HG02610 (cell line): ENCODE data around the gene C7orf57.
A peak's percentile ranks its signal among the peaks of the same experiment; 100 is the strongest.

ENCODE experiments used
- ATAC-seq: cut with Tn5 transposase; IDR thresholded peaks from one replicate; pipeline ENCODE4 v1.9.1; 2021; ENCODE audit warnings: mild to moderate bottlenecking, moderate library complexity; ENCODE audit not compliant: unreplicated experiment

Gene C7orf57

DNA sequence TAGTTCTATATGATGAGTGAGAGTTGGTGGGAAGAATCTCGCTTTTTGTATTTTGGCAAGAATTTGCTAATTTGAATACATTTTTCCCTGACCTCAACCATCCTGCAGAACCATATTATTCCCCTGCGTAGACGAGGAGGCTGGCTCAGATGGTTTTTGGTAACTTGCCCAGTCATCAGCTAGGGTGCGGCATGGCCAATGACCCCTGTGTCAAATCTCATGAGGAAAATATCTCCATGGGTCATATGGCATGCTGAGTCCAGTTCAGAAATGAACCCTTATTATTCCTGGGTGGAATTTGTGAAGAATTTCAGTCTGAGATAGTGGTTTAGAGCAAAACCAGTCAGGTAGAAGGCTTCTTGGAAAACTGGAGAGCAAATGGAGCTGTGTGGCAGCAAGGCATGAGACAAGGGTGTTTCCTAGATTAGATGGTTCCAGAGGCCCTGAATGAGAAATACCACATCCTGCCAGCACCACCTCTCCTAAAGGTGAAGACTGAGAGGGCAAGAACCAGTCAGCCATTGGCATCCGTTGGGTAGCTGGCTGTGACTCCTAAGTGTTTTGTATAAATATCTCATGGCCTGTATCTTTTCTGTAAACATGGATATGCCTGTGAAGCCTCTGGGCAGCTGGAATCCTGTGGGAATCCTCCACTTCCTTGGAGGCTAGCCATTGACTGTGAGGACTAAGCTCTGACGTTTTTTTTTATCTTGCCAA is 47.9 kb downstream of the C7orf57 start:
- ATAC-seq: no peak

DNA sequence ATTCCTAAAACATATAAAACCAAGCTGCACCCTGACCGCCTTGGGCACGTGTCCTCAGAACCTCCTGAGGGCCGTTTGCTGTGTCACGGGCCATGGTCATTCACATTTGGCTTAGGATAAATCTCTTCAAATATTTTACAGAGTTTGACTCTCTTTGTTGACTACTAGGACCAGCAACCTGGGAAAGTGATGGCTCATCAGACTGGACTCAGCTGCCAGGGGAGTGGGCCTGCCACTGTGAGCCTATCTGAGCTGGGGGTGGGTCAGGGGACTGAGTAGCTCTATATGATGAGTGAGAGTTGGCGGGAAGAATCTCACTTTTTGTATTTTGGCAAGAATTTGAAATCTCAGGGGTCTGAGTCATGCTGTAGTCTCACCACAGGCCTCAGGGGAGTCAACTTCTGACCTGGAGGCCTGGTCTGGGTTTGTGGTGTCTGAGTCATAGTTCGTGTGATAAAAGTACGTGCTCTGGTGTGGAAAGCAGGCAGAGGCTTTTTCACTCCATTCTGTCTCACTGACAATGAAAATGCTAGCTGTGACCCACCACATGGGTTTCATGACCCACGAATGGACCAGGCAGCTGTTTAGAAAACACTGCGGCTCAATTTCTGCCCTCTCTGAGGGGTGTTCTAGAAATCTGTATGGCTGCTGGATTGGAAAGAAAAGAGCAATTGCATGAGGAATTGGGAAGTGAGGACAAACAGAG is 49.5 kb downstream of the C7orf57 start:
- peak; percentile 64 for ATAC-seq

DNA sequence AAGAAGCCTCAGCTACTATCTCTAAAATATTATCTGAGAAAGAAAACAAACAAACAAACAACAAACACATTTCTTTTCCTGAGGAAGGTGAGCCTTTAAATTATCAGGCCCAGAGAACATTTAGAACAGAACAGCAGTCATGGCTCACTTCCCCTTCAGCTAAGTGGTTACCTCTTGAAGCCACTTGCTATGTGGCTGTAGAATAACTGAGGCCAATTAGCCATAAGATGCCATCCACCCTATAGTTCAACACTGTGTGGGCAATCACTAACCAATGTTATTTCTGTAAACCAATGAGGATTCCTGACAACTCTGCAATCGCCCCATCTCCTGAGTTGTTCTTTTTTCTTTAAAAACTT is 50.1 kb downstream of the C7orf57 start:
- ATAC-seq: no peak

DNA sequence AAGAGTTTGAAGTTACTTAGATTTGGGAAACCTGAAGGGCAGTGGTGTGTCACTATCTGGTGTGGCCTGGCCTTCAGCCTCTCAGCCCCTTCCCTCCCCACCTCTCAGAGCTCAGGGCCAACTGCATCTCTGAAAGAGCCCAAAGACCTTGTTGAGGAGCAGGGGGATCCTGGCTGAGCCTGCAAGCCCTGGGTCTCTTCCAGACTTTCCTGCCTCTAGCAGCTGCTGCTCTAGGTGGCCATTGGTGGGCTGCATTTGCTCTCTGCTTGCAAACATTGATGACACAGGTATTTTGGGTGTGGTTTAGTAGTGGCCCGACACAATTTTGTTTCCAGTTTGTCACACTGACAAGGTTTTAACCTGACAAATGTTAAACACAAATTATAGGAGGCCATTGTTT is 50.6 kb downstream of the C7orf57 start:
- no peak for ATAC-seq

DNA sequence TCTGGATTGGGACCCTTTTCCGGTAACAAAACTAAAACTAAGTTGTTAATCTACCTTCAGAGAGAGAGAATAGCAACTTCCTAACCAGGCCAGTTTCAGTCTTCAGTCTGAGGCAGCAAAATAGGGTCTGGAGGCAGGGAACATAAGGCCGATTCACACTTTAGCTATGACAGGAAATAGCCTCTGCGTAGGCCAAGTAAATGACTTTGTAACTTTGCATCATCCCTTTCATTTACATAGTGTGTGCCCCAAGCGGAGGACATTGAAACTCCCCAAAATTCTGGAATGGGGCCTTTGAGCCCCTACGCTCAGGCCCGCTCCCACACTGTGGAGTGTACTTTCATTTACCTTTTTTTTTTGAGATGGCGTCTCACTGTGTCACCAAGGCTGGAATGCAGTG is 52.0 kb downstream of the C7orf57 start:
- ATAC-seq: peak; percentile 21

DNA sequence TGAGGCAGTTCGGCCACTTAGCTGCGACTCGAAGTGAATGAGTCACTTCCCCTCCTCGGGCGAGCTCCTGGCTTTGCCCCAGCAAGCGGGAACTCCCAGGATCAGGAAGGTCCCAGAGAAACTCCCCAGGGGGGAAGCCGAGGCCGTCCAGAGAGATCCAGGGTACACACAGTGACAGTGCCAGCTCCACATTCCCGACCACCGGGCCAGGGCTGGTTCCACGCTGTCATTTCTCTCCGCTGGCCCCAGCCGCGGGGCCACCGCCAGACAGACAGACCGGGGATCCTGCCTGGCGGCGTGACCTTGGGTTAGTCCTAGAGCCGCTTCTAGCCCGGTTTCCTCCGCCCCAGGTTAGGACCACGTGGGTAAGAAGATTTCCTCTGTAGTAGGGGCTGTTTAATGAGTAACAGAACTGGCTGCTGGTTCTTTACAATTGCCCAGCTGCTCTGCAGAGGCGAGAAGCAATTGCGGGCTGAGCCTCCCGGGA is 53.3 kb downstream of the C7orf57 start:
- peak; percentile 55 for ATAC-seq

DNA sequence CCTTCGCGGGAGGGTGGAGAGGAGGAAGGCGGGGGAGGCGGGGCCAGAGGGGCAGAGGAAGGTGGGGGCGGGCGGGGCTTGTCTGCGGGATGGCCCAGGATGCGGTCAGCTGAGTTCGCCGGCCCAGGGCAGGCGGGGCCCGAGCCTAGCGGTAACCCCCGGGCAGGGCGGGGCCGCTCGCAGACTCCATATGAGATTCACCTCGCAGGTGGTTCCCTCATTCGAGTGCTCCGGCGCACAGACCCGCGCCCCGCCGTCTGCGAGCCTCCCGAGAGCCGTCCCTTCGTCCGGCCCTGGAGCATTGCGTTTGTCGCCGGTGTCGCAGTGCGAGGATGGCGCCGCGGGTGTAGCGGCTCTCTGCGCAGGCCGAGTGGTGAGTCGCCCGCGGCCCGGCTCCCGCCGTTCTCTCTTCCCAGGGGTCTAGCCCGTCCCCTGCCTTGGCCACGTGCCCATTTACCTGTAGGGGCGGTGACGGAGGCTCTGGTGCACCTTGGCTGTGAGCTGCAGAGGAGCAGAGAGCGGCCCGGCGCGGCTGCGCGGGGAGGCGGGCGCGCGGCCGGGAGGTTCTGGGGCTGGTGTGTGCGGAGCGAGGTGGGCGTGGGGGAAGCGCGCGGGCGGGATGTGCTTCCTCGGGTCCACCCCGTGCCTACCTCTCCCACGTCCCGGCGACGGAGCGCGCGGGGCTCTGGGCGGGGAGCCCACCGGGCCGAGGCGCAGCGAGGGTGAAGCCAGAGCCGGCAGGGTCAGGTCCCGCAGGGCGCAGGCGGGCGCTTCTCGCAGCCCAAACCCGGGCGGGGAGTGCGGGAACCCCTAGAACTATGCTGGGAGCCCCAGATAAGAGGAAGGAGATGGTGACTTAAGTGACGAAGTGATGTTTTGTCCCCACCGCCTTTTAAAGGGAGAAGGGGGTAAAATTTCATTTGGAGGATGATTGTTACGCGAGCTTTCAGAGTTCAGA is 54.0 kb downstream of the C7orf57 start, which contains the start of gene UPP1:
UPP1 (plus strand) TSS at position 220 of the 958 bp plus-strand sequence. CDS start 5,519 bp downstream, outside the sequence.
- ATAC-seq: peak; percentile 55

DNA sequence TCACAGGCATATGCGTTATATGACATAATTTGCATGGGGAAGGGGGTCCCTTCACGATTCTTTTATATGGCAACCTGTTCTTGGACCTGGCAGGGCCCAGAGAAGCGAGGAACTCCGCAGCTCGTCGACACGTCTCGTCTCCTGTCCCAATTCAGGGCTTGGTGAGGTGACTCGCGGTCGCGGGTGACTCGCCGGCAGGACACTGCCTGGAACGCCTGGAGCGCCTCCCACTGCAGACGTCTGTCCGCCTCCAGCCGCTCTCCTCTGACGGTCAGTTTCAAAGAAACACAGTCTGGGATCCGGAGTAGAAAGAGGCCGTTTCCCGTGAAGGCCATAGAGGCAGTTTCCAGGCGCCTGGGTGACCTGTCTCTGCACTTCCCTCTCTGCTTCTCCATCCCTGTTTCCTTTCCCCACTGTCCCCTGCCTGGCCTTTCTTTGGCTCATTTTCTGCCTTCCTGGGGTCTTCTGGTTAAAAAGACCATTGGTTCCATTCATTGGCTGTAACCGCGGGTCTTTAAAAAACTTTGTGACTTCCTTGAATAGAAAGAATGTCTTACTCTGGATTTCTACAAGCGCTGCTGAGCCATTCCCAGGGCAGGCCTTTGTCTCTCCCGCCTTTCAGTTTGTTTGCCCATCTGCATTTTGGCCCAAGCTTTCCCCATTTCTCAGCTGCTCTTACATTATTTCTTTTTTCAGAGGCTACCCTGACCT is 54.9 kb downstream of the C7orf57 start:
- no peak for ATAC-seq

DNA sequence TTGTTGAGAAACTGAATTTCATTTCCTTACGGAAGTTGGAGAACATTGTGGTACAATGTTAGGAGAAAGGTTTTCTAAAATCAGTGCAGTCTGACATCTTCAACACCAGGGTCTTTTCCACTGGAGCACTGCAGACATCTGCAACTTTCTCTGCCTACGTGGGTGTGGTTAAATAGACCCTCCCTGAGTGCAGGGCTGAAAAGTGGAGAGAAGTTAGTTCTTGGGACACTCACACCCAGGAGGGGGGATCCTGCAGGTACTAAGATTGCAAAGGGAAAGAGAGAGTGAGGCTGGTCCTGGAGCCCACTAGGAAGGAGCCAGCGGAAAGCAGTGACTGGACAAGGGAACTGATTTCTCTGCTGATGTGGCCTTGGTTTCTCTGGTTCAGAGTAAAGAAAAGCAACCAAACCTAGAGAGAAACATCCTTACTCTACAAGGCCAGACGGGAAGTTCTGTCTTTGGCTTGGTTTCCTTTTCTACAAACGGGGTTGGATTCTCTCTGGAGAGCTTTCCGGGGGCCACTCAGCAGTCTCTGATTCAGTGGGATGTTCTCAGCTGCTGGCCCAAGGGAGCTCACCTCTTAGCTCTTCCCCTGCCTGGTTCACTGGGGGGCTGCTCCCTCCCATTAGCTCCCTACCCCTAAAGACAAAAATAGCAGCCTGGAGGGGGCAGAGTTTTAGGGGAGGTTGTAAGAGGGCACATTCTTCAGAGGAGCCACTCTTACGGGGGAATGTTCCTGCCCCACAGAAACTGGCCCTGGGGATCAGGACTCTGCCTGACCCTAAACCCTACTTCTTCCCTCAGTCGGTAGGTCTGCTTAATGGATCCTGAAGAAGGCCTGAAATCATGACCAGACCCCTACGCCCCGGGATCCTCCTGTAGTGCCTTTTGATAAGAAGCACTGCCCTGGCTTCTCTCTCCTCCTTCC is 56.4 kb downstream of the C7orf57 start:
- ATAC-seq: no peak

DNA sequence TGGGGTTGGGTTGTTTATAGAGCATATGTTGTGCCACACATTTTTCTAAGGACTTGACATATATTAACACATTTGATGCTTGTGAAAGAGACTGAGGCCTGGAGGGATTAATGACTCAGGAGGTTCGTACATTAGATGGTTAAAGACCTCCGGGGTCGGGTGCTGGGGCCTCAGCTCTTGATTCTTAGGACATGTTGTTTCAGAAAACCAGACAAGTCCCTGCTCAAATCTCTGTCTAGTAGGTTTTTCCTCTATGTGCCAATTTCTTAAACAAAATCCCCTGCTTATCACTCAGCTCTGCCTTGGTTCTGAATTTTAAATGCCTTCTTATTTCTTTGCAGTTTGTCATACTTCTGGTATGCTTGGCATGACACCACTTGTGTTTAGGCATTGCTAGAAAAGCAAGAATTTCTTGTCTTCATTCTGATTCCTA is 59.5 kb downstream of the C7orf57 start:
- no peak for ATAC-seq

DNA sequence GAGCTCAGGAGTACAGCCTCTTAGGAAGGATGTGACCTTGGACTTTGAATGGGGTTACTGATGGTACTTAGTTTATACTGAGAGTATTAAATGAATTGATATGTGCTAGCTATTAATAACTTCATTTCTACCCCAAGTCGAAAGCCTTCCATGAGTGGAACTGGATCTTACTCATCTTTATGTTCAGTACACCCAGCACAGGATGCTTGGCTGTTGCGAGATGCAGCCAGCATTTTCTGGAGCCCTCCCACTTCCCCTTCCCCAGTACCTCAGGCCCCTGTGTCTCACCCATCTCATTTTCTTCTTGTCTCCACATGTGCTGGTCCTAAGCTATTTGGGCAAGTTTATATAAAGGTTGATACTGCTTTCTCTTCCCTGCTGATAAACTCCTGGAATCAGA is 60.9 kb downstream of the C7orf57 start:
- ATAC-seq: no peak

DNA sequence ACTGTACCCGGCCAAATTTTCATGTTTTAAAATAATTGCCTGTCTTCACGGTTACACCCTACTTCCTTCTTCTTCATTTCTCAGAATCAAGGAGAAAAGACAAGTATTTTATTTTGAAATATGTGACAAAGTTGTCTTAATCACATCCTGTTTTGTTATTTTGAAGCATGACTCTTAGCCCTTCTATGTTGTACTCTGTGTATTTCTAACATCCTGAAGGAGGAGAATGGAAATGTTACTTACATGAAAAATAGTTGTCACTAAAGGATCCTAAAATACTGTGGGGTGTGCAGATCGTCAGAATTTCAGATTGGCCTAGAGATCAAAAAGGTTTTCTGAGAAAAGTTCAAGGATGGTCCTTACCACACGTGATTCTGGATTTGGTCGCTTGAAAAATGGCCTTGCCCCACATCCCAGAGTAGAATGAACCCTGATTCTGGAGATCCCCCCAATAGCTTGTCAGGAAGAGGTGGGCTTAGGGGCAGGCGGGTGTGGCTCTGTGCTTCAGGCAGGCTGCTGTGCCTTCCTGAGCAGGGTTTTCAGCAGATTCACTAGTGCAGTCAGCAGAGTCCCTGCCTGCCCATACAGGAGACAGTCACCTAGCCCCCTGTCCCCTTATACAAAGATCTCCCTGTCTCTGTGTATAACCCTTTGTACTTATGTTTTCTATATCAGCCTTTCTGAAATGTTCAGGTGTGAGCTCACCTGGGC is 62.3 kb downstream of the C7orf57 start:
- ATAC-seq: no peak

DNA sequence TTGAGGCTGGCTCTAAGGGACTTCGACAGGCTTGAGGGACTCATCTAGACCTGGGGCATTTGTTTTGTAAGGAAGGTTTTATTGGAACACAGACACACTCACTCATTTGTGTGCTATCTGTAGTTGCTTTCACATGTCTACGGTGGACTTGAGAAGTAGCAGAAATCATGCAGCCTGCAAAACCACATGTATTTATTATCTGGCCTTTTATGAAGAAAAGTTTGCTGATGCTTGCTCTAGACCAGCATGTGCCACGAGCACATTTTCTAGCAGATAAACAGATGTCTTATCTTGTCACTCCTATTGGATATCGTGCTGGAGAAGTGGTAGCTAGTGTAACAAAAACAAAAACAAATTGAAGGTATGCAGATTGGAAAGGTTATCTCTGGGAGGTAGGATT is 63.5 kb downstream of the C7orf57 start:
- no peak for ATAC-seq

DNA sequence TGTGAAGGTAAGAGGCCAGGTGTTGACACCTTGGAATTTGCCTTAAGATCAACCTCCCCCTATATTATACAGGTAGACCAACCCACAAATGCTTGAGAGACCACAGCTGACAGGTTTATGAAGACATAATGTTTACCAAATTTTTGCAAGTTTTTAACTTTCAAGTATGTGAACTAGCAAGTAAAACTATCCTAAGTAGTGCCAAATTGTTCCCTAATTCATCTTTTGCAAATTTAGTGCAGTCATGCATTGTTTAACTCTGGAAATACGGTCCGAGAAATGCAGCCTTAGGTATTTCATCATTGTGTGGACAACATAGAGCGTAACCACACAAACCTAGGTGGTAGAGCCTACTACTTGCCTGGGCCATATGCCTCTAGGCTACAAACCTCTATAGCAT is 64.4 kb downstream of the C7orf57 start:
- ATAC-seq: no peak

DNA sequence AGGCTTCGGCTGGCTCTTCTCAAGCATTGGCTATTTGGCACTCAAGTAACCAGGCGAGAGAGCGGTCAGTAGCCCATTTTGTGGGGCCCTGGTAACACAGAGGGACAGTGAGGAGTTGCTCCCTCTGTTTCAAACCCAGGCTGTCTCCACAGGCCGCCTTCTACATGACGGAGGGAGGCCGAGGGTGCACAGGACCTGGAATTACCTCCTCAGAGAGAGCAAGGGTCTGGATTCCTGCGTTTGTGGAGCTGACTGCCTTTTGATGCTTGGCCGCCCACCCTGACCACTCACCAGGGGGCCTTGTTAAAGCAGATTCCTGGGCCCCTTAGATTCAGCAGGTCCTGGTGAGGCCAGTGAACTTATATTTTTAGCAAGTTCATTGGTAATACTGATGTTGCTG is 66.0 kb downstream of the C7orf57 start:
- ATAC-seq: no peak

DNA sequence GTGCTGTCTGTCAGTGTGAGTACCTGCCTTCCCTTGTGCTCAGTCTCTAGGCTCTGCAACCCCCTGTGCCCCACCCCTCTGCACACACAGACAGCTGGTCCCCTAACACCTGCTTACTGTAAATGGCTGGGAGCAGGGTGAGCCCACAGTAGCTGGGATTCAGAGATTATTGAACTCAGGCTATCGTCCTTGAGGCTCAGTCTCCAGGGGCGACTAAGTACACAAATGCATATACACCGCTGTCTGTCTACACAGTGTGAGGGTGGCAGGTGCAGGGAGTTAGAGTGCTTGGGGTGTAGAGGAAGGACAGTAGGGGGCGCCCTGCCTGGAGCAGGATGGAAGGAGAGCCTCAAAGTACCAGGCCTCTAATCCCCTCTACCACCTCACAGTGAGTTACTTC is 66.6 kb downstream of the C7orf57 start:
- no peak for ATAC-seq

DNA sequence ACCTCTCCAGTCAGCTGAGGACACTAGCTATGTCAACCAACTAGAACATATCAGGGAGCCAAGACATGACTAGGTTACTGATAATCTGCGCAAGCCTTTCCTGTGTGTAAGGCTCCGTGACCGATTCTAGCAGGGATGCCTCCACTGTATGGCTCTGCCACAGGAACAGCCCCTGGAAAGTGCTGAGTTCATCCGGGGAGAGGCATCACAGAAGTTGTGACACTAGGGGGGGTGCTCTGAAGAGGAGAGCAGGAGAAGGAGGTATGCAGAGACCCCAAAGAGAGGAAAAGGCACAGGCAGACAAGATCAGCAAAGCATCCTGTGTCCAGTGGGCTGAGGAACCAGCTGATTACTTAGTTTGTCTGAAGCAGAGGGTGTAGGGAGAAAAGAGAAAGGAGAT is 67.2 kb downstream of the C7orf57 start:
- ATAC-seq: no peak

DNA sequence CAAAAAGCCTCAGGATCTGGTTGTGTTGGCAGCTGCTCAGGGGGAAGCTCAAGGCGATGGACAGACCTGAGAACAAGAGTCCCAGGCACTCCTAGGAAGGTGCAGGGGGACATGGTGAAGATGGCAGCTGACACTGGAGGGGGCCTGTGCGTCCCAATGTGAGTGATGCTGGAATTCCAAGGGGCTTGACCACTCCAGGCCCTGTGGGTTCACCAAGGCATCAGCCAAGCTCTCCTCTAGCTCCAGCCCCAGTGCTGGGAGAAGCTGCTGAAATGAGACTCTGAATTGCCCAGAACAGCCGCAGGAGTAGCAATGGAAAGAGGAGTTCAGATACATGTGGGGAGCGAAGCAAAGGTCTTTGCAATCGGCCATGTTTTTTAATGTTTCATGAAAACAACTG is 69.7 kb downstream of the C7orf57 start:
- no peak for ATAC-seq
